NCI-H1417 (cell line): ENCODE results near the gene HNRNPA2B1.
"Not testable (repeated sequence)": the region's sequence is repeated elsewhere in the genome, so short reads cannot be mapped to it uniquely, and the experiment has no call there.

Experiments
- DNase-seq, 3 experiments: peaks; one replicate each; lab custom pipeline; 2025; lab: John Stamatoyannopoulos, UW

Gene HNRNPA2B1

DNA sequence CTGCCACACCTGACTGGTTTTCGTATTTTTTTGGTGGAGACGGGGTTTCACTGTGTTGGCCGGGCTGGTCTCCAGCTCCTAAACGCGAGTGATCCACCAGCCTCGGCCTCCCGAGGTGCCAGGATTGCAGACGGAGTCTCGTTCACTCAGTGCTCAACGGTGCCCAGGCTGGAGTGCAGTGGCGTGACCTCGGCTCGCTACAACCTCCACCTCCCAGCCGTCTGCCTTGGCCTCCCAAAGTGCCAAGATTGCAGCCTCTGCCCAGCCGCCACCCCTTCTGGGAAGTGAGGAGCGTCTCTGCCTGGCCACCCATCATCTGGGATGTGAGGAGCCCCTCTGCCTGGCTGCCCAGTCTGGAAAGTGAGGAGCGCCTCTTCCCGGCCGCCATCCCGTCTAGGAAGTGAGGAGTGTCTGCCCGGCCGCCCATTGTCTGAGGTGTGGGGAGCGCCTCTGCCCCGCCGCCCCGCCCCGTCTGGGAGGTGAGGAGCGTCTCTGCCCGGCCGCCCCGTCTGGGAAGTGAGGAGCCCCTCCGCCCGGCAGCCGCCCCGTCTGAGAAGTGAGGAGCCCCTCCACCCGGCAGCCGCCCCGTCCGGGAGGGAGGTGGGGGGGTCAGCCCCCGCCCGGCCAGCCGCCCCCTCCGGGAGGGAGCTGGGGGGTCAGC, 52.8 kb downstream of the HNRNPA2B1 start:
- DNase-seq: not testable (repeated sequence)

DNA sequence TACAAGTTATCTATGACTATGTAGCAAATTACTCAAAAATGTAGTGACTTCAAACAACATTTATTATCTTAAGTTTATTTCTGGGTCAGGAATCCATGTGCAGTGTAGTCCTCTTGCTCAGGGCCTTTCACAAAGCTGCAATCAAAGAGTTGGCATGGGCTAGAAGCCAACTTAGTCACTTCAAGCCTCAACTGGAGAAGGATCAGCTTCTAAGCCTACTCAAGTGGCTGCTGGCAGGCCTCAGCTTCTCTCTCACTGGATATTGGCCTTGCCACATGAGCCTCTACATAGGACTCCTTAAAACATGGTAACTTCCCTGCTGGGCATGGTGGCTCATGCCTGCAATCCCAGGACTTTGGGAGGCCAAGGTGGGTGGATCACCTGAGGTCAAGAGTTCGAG, 53.5 kb downstream of the HNRNPA2B1 start:
- peak in 1 of 3 experiments; percentile 21 for DNase-seq

DNA sequence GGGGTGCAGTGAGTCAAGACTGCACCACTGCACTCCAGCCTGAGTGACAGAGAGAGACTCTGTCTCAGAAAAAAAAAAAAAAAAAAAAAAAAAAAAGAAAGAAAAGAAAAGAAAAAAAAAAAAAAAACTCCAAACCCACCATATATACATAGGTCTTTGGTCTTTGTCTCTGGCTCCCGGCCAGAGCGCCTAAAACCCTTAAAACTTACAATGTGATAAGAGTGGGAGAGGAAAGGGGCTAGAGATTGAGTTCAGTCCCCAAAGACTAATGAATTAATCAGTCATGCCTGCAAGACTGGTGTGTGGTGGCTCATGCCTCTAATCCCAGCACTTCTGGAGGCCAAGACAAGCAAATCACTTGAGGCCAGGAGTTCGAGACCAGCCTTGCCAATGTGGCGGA, 55.3 kb downstream of the HNRNPA2B1 start:
- no peak for DNase-seq

DNA sequence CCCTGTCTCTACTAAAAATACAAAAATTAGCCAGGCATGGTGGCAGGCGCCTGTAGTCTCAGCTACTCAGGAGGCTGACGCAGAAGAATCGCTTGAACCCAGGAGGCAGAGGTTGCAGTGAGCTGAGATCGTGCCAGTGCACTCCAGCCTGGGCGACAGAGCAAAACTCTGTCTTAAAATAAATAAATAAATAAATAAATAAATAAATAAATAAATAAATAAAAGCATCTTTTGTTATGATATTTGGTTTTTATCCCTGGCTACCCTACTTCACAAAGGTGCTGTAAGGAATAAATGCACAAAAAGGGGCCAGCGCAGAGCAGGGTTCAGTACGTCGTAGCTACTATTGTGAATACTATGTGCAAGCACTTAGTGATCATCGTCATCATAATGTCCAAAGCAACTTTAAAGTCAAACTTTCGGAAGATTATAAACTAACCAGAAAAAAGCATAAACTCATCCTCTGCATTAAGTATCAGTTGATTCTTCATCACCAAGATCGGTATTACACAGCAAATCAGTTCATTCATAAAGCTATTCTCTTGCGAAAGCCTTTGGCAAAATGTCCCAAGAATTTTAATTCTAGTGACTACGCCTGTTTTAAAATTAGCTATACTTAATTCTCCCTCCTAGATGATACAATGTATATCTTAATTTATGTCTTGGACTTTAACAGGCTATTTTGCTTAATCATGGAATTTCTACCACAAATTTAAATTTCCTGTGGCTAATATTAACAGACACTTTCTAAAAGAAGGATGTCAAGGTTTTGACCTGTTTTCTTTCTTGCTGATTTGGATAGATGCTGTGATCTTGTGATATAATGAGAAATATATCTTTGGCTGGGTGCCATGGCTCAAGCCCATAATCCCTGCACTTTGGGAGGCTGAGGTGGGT, 56.1 kb downstream of the HNRNPA2B1 start:
- DNase-seq: no peak

DNA sequence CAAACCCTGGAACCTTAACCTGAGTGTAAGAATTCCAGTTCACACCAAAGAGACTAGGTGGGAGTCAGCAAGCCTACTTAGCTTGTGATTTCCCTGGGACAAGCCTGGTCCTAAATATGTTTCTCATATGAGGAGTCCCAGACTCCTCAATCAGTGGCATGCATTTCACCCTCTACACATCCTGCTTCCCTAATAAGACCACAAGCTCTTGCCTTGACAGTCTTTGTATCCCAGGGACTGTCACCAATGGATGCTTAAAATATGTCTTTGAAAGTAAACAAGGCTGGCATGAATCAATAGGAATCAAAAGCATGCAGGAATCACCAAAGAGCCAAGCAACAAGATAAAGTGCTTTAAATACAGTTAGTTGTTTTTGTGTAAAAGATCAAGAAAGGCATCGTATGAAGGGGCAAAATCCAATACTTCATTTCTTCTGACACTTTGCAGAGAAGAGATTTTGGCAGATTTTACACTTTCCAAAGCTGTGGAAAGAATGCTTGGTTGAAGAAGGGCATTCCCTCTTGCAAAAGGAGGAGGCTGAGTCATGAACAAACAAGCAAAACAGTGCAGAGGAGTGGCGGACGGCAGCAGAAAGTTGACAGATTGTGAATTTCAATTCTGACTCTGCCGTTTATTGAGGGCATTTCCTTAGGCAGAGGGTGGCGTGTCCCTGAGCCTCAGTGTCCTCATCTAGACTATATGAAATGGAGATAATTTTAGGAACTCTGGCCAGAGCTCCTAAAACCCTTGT, 57.1 kb downstream of the HNRNPA2B1 start:
- no peak for DNase-seq

DNA sequence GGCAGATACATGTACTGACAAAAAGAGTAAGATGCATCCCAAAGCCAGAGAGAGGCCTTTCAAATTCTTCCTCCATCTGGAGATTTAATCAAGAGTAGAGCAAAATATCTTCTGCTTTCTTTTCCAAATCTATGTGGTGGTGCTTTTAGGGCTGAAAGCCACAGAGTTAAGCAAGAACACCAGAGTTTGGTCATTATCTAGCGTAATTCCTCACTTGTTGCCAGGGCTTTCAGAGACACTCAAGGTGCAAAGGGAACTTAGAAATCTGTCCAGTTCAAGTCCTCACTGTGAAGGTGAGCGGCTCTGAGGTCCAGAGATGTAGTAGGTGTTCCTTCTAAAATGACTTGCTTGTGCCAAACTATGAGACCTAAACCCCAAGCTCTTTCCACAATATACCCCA, 59.5 kb downstream of the HNRNPA2B1 start:
- no peak for DNase-seq

DNA sequence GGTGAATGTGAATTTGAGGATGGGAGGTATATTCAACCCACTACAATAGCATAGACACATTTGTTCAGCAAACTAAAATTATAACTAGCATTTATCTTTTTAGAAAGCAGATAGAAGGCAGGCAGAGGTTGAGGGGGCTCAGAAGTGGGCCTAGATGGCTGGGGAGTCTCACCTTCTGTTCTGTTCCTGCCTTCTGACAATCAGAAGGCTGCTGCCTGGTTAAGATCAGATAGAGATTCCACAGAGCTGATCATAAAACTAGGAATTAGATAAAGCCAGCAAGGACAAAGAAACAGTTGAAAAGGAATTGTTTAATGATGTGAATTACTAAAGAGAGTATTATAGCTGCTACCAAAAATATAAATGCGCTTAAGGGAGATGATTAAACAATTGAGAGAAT, 60.2 kb downstream of the HNRNPA2B1 start:
- no peak for DNase-seq
